Measurements from ENCODE around the gene HMCN2. TPM values are rescaled to one million over a fixed set of nuclear protein-coding genes. Genes with fewer than 3 reads are reported as not detected.

The HMCN2 gene
- total RNA-seq, result 0.20 and 0.50 TPM in 2 replicates
- polyA plus RNA-seq, result 0.54 and 2.7 TPM in 2 replicates

- peaks cover 81% of the 10 kb centered on the region for H3K27me3 ChIP-seq
- H3K4me2 ChIP-seq, result peak within 1 kb of the TSS; percentile 78
- no peaks in the 10 kb centered on the region for H3K36me3 ChIP-seq (replicated peaks; ENCODE audit: insufficient read depth, low read depth)
- no peak within 1 kb of the TSS for H2AFZ ChIP-seq
- H3K27ac ChIP-seq, result no peak within 1 kb of the TSS
- peak; percentile 68 for TF ChIP-seq EZH2 (IDR thresholded peaks at IDR 0.05; ENCODE audit: borderline replicate concordance)
- TF ChIP-seq CTCF (IDR thresholded peaks at IDR 0.05; ENCODE audit: poor library complexity), result no peak
- peak; percentile 66 for DNase-seq (ENCODE audit: low spot score)
- no peaks in the 10 kb centered on the region for H4K20me1 ChIP-seq (ENCODE audit: insufficient read depth, poor library complexity, severe bottlenecking)
- no peak within 1 kb of the TSS for H3K4me3 ChIP-seq
- H3K9me3 ChIP-seq (ENCODE audit: low read depth), result no peaks in the 10 kb centered on the region
- no peaks in the 10 kb centered on the region for H3K79me2 ChIP-seq
- 2% methylated on average over 31 of the region's 89 CpGs for WGBS (ENCODE audit: low lambda C conversion rate, missing lambda C conversion rate)
- H3K9me2 ChIP-seq (replicated peaks; ENCODE audit: insufficient read depth), result no peaks in the 10 kb centered on the region
- H3K4me1 ChIP-seq (ENCODE audit: insufficient read depth), result peaks cover 14% of the 10 kb centered on the region
Observed at GRCh38 chr9:130265431-130266235, at the start of gene HMCN2. TSS of gene HMCN2 (plus strand) at chr9:130265760. CDS start at chr9:130265879, 119 bp downstream.

- Histone ChIP-seq H3K9me2 (replicated peaks; ENCODE audit: insufficient read depth) (no peaks in the 10 kb centered on the region), H3K79me2 (no peaks in the 10 kb centered on the region), H2AFZ (no peak overlapping the region), H4K20me1 (ENCODE audit: insufficient read depth, poor library complexity, severe bottlenecking) (no peaks in the 10 kb centered on the region), H3K36me3 (replicated peaks; ENCODE audit: insufficient read depth, low read depth) (no peaks in the 10 kb centered on the region), H3K4me2 (no peak overlapping the region), H3K27me3 (no peaks in the 10 kb centered on the region), H3K4me3 (no peak overlapping the region), H3K27ac (no peak overlapping the region), H3K9me3 (ENCODE audit: low read depth) (no peaks in the 10 kb centered on the region), H3K4me1 (ENCODE audit: insufficient read depth) (peaks cover 6% of the 10 kb centered on the region)
- TF ChIP-seq EZH2 (IDR thresholded peaks at IDR 0.05; ENCODE audit: borderline replicate concordance), result no peak
- no peak for DNase-seq (ENCODE audit: low spot score)
- 89% methylated on average over 10 of the region's 10 CpGs for WGBS (ENCODE audit: low lambda C conversion rate, missing lambda C conversion rate)
Observed at GRCh38 chr9:130217838-130218237, 47.7 kb upstream of the HMCN2 start.

DNA sequence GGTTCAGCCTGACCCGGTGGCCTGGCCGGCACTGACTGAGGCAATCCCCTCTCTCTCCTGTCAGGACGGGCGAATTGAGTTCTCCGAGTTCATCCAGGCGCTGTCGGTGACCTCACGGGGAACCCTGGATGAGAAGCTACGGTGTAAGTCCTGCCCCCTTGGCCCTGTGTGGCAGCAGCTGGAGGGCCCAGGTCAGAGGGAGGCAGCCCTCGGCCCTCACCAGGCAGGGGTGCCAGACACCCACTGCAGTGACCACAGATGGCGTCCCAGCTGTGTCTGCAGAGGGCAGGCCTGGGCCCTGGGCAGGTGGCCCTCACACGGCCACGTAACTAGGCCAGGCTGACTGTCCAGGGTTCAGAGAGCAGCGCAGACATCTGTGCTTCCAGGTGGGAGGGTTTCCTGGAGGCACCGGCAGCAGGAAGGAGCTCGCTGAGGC lies 45.9 kb upstream of the HMCN2 start:
- H3K36me3 ChIP-seq (replicated peaks; ENCODE audit: insufficient read depth, low read depth), result no peaks in the 10 kb centered on the region
- no peak for DNase-seq (ENCODE audit: low spot score)
- H3K9me3 ChIP-seq (ENCODE audit: low read depth), result no peaks in the 10 kb centered on the region
- no peaks in the 10 kb centered on the region for H3K27me3 ChIP-seq
- H3K4me2 ChIP-seq, result no peak overlapping the region
- H3K9me2 ChIP-seq (replicated peaks; ENCODE audit: insufficient read depth), result no peaks in the 10 kb centered on the region
- no peaks in the 10 kb centered on the region for H3K79me2 ChIP-seq
- H3K27ac ChIP-seq, result no peak overlapping the region
- TF ChIP-seq EZH2phosphoT487 (IDR thresholded peaks at IDR 0.05; ENCODE audit: low read depth, severe bottlenecking, unreplicated experiment) (no peak), CTCF (IDR thresholded peaks at IDR 0.05; ENCODE audit: poor library complexity) (no peak), EZH2 (IDR thresholded peaks at IDR 0.05; ENCODE audit: borderline replicate concordance) (no peak)
- H4K20me1 ChIP-seq (ENCODE audit: insufficient read depth, poor library complexity, severe bottlenecking), result no peaks in the 10 kb centered on the region
- H2AFZ ChIP-seq, result no peak overlapping the region
- WGBS (ENCODE audit: low lambda C conversion rate, missing lambda C conversion rate), result 87% methylated on average over 16 of the region's 16 CpGs
- no peak overlapping the region for H3K4me3 ChIP-seq
- H3K4me1 ChIP-seq (ENCODE audit: insufficient read depth), result no peaks in the 10 kb centered on the region

GRCh38 chr9:130220352-130220751 lies 45.2 kb upstream of the HMCN2 start:
- H3K4me2 ChIP-seq, result peak overlapping the region; percentile 51
- H2AFZ ChIP-seq, result no peak overlapping the region
- no peaks in the 10 kb centered on the region for H3K4me1 ChIP-seq (ENCODE audit: insufficient read depth)
- no peaks in the 10 kb centered on the region for H4K20me1 ChIP-seq (ENCODE audit: insufficient read depth, poor library complexity, severe bottlenecking)
- H3K27ac ChIP-seq, result peak overlapping the region; percentile 52
- no peaks in the 10 kb centered on the region for H3K9me3 ChIP-seq (ENCODE audit: low read depth)
- WGBS (ENCODE audit: low lambda C conversion rate, missing lambda C conversion rate), result 31% methylated on average over 7 of the region's 9 CpGs
- no peaks in the 10 kb centered on the region for H3K36me3 ChIP-seq (replicated peaks; ENCODE audit: insufficient read depth, low read depth)
- DNase-seq (ENCODE audit: low spot score), result peak; percentile 70
- H3K9me2 ChIP-seq (replicated peaks; ENCODE audit: insufficient read depth), result no peaks in the 10 kb centered on the region
- TF ChIP-seq EZH2phosphoT487 (IDR thresholded peaks at IDR 0.05; ENCODE audit: low read depth, severe bottlenecking, unreplicated experiment), result no peak
- no peak for TF ChIP-seq EZH2 (IDR thresholded peaks at IDR 0.05; ENCODE audit: borderline replicate concordance)
- no peak for TF ChIP-seq CTCF (IDR thresholded peaks at IDR 0.05; ENCODE audit: poor library complexity)
- H3K27me3 ChIP-seq, result no peaks in the 10 kb centered on the region
- no peak overlapping the region for H3K4me3 ChIP-seq
- H3K79me2 ChIP-seq, result no peaks in the 10 kb centered on the region

Measured in hepatocyte (in vitro differentiated cells).